HuH-7 (cell line): ENCODE measurements around the gene ZKSCAN5.
"Not testable (repeated sequence)": the region's sequence is repeated elsewhere in the genome, so short reads cannot be mapped to it uniquely, and the experiment has no call there.

ENCODE experiments used
- DNase-seq: peaks from one replicate; pipeline ENCODE4 v3.0.0; 2011; ENCODE audit warnings: low spot score

The ZKSCAN5 gene

DNA sequence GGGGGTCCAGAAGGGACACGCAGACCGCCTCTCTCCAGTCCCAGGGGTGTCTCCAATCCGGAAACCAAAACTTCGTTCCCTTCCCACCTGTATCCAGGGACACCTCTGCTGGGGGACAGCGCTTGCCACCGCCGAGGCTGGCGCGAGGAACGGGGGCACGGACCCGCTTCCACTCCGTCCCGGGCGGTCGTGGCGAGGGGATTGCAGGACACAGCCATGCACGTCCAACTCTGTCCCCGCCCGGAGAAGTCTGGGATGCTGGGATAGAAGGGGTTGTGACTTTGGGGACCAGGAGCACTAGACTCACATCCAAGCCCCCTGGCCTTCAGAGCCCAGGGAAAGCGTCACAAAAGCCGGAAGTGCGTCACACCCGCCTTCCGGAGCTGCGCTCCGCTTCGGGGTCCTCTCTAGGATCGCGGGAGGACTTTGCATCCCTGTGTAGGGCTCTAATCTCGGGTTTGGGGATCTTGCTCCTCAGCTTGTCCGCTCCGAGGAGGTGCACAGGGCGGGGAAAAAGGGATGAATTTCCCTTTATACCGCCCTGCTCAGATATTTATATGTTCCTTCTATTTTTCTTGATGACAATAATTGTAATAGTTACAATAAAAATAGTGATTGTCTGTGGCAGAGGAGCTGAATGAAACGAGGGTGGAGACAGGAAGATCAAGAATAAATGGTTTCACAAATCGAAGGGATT, 47.5 kb downstream of the ZKSCAN5 start, which contains the start of gene FAM200A:
FAM200A (minus strand) TSS at position 348 of the 697 bp plus-strand sequence. CDS start 3,707 bp downstream, outside the sequence.
- DNase-seq, result peak; percentile 97

DNA sequence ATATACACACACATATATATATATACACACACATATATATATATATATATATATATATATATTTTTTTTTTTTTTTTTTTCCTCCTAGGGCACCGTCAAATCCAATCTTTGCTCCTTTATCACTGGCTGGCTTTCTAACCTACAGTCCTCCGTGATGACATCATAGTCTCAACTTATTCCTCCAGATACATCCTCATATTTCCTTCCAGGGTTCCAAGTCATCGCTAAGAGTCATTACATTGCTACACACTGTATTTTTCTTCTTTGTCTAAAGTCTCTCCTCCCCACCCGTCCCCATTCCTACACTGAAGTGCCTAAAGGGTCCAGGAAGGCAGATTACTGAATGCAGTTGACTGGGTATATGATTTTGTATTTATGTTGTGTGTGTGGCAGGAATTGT, 48.6 kb downstream of the ZKSCAN5 start:
- no peak for DNase-seq

DNA sequence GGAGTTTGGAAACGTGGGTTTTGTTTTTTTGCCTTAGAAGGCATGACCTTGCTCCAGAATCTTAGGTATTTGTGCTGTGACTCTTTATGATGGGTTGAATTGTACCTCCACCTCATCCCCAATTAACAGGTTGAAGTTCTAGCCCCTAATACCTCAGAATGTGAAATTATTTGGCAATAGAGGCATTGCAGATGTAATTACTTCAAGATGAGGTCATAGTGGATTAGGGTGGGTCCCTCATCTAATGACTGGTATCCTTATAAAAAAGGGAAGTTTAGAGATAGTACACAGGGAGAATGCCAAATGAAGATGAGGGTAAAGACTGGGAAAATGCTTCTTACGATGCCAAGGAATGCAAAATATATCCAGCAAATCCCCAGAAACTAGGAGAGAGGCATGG, 50.5 kb downstream of the ZKSCAN5 start:
- no peak for DNase-seq

DNA sequence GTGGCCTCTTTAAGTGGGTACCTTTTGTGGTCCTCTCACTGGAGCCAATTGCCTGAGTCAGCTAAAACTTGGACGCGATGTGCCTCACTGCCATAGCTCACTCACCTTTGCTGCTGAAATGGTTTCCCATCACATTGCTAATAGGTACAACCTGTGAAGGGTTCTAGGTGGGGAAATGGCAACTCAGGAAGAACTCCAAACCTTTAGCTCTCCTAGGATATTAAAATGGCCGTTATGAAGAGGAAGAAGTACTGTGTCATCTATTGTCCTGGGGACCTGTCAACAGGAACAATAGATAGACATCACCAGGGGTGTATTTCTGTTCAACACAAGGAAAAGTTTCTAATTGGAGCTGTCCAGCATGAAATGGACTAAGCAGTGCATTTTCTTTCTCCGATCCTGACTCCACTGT, 52.7 kb downstream of the ZKSCAN5 start:
- DNase-seq, result no peak

DNA sequence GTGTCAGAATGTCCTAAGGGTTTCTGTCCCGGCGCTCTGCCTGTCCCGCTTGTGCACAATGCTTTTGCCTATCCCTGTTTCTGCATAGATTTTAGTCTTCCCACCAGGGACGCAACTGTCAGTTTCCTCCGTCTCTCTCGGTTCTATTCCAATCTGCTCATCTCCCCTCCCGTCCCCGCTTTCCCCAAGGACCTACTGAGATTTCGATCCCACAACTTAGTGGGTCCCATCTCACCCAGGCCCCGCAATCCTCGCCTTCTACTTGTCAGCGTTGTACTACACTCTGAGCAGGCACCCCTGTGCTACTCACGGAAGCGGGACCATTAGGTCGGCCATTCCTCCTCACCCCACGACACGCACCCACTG, 53.5 kb downstream of the ZKSCAN5 start:
- no peak for DNase-seq

DNA sequence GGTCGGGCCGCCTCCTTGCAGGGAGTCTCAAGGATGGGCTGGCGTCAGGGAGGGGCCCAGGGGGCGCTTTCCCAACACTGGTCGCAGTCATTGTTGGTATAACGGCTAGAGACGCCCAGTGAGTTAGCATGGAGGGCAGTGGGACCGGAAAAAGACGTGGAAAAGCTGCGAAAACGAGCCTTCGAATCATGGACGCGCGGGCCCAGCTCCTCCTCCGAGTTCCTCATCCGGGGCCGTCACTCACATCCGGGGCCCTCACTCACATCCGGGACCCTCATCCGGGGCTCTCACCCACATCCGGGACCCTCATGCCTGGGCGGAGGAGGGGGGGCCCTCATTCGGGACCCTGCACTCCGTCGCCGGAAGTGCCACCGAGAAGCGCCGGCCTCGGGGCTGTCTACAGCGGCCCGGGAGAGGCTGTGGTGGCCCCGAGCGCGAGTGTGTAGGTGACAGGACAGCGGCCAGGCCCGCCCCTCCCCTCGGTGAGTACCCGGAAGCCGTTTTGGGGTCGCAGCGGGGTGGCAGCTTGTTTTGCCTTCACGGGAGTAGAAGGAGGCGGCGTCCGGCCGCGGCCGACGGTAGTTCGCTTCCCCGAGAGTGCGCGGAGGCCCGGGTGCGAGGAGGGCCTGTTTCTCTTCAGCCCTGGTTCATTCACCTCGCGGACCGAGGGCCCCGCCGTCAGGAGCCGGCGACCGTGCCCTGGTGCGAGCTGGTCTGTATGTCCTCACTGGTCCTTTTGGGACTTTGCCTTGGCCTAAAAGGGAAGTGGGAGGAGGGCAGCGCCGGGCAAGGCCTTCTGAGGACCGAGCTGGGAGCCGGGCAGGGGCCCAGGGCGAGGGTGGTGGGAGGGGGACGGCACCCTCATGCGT, 54.1 kb downstream of the ZKSCAN5 start, which contains the start of gene ZNF655:
ZNF655 (plus strand) TSS at position 337 of the 869 bp plus-strand sequence. CDS start 1,918 bp downstream, outside the sequence.
- peak; percentile 98 for DNase-seq

DNA sequence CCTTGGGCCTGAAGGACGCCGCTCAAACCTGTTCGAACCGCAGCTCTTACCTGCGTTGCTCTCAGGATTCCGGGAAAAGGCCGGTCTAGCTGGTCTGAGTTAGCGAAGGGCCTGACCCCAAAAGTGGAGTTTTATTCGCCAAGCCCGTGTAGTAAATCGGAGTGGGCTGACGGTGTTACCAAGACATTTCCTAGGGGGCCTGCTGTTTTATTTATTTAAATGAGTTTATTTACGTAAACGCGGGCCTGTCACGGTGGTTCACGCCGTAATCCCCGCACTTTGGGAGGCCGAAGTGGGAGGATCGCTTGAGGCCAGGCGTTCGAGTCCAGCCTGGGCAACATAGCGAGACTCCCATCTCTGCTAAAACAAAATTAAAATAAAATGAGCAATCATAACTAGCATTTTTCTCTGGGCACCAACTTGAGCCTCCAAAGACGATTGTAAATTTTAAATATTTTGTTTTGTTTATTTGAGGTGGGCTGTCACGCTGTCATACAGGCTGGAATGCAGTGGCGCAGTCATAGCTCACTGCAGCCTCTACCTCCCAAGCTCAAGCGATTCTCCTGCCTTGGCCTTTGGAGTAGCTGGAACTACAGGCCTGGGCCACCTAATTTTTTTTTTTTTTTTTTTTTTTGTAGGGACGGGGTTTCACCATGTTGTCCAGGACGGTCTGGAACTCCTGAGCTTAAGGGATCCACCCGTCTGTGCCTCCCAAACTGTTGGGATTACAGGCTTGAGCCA, 54.9 kb downstream of the ZKSCAN5 start:
- no peak for DNase-seq

DNA sequence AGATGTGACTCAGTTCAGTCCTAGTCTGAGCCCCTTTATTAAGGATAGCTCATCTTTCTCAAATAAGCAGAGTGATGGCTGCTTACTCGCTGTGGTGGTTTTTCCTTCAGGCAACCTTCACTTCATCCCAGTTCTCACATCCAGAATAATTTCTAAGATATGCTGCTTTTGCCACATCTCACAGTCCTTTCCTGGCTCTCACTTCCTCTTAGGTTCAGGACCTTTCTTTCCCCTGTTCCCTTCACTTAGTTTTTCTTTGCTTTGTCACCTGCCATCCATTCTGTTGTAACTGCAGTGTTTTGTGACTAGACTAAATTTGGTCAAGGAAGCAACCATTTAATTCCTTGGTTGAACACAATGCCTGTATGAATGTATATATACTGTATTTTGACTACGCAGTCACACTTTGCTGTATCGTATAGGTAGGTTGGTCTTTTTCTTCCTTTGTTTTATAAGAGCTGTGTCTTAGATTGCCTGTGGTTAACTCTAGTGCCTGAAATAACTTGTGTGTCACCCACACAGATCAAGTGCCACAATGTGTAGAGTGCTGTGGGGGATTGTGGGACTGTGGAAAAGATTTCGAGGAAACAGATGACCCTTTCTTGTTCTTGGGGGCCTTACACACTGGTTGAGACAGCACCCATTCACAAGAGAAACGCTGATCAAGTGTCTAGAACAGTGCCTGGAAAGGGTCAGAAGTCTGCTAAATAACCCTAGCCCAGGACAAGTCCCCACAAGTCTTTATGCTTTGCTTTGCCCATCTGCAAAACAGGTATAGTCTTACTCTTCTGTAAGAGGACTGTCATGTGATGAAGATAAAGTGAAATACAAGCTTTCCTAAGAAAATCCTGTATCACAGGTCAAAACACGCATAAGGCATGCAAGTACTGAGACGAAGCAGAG, 56.6 kb downstream of the ZKSCAN5 start:
- no peak for DNase-seq

DNA sequence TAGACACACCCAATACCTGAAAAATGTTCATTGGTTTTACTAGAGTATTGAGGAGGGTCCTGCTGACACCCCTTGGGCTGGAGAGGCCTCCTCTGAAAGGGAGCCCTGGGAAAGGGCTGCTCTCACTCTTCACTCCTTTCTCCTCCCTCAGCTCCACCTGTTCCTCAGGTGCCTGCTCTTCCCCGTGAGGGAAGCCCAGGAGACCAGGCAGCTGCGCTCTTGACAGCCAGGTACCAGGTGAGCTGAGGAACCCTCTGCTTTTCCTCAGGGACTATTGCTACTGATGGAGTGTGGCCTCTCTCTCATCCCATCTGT, 57.2 kb downstream of the ZKSCAN5 start:
- DNase-seq, result no peak

DNA sequence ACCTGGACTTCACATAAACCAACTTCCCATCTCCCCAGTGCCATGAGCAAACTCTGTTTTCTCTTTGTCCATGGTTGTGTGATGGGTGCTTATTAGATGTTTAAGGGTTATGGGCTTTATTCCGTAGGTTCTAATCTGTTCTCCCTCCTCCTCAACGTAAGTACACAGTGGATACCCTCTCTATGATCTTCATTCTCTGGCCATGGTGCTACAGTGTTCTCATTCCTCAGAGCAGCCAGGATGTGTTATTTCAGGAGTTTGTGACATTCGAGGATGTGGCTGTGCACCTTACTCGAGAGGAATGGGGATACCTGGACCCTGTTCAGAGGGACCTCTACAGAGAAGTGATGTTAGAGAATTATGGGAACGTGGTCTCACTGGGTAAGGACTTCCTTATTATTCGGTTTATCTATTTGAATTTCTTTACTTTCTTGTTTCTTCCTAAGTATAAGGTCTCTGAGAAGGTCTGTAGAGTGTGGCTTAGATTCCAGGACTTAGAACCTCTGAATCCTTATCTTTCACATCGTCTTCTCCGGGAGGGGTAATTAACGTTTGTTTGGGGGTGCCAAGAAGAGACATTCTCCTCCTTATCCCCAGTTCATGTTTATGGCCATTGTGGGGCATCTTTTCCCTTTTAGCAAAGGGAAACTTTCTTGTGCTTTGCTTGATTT, 57.8 kb downstream of the ZKSCAN5 start:
- no peak for DNase-seq

DNA sequence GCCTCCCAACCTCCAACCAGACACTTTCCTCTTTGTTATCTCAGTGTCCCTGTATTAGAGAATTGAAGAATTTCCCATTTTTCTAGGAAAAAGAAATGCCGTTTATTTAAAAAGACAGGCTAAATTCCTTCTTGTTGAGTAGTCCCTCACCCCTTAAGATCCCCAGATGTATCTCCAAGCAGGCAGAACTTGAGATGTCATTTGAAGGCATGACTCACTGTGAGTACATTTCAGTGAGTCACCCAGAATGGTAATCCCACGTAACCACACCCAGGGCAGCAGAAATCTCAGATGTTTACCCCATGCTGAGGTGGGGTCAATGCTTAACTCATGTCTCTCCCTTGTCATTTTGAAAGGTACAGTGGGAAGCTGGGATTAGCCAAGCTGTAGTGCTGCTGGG, 58.4 kb downstream of the ZKSCAN5 start:
- peak; percentile 26 for DNase-seq

DNA sequence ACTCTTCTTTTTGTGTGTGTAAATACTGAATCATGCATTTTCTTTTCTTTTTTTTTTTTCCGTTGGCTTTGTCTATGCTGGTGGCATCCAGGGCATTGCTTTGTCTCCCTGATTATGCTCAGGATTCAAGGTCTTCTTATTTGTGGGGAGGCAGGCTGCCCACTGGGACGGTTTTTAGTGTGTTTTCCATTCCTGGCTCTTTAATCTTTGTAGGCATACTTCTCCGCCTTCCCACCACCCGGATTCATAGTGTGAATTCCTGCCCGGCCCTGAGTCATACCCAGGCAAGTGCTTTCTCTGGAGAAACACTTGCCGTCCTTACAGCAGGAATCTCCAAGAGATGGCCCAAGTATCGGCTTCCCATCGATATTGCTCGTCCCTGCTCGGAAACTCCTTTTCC, 59.2 kb downstream of the ZKSCAN5 start:
- DNase-seq, result no peak

DNA sequence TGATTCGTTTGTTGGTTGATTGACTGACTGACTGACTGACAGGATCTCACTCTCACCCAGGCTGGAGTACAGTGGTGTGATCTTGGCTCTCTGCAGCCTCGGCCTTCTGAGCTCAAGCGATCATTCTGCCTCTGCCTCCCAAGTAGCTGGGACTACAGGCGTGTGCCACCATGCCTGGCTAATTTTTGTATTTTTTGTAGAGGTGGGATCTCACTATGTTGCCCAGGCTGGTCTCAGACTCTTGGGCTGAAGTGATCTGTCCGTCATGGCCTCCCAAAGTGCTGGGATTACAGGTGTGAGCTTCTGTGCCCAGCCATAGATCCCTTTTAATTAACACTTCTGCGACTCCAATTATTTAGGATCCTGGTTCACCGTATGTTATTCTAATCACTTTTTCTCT, 64.3 kb downstream of the ZKSCAN5 start:
- DNase-seq, result not testable (repeated sequence)

DNA sequence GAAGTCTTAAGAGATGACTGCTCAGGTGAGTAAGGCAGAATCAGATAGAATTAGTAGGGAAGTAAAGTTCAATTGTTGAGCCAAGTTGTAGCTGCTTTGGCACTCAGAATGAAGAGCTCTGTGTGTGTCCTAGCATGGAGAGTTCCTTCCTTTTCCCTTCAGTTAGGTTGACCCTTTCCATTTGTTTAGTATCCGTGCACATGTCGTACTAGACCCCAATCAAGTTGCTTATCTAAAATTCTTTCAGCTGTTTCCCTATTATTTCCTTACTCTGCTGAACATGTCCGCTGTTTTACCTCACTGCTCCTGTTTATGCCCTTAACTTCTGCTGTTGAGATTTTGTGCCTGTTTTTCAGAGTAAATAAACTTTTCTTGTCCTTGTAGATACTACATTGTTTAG, 67.3 kb downstream of the ZKSCAN5 start:
- DNase-seq, result no peak

DNA sequence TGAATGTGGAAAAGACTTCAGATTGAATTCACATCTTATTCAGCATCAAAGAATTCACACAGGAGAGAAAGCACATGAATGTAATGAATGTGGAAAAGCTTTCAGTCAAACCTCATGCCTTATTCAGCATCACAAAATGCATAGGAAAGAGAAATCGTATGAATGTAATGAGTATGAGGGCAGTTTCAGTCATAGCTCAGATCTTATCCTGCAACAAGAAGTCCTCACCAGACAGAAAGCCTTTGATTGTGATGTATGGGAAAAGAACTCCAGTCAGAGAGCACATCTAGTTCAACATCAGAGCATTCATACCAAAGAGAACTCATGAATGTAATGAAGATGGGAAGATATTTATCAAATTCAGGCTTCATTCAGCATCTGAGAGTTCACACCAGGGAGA, 68.8 kb downstream of the ZKSCAN5 start:
- DNase-seq, result no peak

DNA sequence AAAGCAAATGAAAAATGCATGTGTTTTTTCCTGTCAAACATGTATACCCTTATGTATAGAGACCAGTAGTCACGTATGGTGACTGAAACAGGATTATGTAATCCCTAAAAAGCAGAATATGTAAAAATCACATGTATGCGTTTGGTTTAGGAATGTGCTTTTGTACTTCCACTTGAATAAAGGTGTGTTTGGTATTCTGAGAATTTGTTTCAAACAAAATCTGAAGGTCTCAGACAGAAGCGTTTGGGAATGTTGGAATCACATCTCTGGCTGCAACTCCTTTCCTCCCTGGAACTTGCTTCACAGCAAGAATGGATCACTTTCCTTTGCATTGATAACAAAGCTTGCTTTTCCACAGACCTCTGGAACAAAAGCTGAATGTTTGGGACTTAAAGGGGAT, 71.8 kb downstream of the ZKSCAN5 start:
- no peak for DNase-seq

DNA sequence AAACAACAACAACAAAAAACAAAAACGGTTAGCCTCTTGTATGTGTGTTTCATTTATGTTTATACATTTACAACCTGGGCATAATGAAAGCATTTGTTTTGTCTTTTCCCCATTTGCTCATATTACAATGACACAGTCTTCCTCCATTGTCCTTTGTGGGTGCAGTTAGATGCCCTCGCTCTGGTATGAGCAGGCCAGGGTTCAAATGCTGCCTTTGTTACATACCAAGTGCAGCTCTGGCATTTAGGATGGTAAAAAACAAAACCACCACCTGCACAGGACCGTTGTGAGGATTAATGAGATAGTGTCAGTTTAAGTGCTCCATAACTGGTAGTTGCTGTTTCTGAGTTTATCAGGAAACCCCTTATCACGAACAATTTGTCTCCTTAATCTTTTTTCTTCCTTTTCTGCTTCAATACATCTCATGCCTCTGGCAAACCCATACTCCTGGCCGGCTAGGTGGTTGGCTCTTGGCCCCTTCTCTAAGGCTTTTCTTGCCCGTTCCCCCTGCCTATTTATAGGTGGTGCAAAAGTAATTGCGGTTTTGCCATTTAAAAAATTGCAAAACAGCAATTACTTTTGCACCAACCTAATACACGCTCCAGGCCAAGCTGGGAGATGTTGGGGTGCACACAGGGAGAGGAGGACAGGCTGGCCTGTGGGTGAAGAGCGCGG, 75.0 kb downstream of the ZKSCAN5 start:
- no peak for DNase-seq

DNA sequence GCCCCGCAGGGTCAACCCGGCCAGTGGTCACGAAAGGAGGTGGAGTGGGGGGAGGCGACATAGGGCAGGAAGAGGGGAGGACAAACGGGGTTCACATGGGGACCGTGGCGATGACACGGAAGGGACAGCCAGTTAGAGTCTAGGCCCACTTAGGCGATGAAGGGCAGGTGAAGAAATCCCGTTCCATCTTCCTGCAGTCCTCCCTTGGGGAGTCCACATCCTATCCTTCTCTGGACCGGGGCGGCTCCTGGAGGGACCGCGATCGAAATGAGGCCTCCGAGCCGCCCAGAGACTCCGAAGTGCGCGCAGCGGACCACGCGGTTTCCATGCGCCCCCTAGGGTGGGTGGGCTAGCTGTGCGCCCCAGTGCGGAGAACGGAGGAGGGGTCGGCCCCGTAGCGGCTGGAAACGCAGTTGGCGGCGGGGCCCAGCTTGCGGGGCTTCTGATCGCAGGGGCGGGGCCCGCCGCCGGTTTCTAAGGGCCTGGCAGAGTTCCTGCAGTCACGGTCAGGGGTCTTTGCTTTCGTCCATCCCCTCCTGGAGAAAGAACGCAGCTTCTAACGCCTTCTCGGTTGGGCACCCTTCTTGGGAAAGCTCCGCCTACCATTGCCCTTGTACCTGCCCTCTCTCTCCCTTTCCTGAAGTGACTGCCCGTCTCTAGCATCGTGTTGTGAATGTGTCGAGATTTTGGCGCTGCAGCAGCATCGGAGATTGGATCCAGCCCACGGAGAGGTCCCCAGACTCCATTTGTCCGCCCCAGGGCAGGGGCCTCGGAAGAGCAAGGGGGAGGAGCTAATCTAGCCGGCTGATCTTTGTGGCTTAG, 75.7 kb downstream of the ZKSCAN5 start:
- DNase-seq, result peak; percentile 34

DNA sequence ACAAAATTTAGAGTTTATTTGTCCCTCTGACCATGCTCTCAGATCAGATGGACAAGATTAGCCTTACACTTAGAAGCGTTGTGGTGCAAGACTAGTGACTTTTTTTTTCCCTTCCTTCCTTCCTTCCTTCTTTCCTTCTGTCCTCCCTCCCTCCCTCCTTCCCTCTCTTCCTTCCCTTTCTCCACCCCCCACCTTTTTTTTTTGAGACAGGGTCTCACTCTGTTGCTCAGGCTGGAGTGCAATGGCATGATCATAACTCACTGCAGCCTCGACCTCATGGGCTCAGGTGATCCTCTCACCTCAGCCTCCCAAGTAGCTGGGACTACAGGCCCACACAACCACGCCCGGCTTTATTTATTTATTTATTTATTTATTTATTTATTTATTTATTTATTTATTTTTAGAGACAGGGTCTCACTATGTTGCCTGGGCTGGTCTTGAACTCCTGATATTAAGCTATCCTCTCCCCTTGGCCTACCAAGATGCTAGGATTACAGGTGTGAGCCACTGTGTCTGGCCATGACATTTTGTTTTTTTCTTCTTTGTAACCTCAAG, 76.4 kb downstream of the ZKSCAN5 start:
- DNase-seq, result not testable (repeated sequence)
